Dorsolateral prefrontal cortex (tissue), 118 donors: ENCODE results near the gene NUDT15. TPM values are rescaled to one million over a fixed set of nuclear protein-coding genes. Genes with fewer than 3 reads are reported as not detected.

Experiments
- total RNA-seq, 120 experiments: library from RNA; stranded (reverse); gene quantifications; one replicate each; pipeline versions ENCODE4 v1.2.3 to v1.2.4, GENCODE V29; 2022

Gene NUDT15
- total RNA-seq, 120 experiments from 2014 or later, result 4.3 to 11.9 (median 6.7) TPM

Other genes starting within 250 kb of the NUDT15 start
- gene SUCLA2, start 36.5 kb upstream of the NUDT15 start, total RNA-seq, result 100 to 1,000 TPM in 15 of 120 experiments, 10 to 100 TPM in 105; 33.6 to 119 (median 82.7) TPM
- 10 to 100 TPM; 25.6 to 57.8 (median 42.3) TPM for gene MED4, start 57.4 kb downstream of the NUDT15 start, total RNA-seq
- gene ITM2B, start 195.5 kb downstream of the NUDT15 start, total RNA-seq, result 100 to 1,000 TPM; 414 to 659 (median 555) TPM